B cell (primary cell): Measurements from ENCODE around the gene VWA7. TPM values are rescaled to one million over a fixed set of nuclear protein-coding genes. Genes with fewer than 3 reads are reported as not detected.

Experiments
- ATAC-seq: fragments of 200-7000 bp; cut with Tn5 transposase; one replicate; pipeline ENCODE4 v1.10.0; 2021; ENCODE audit warnings: low read depth, mild to moderate bottlenecking, moderate number of reproducible peaks, moderate library complexity
- CTCF ChIA-PET: fragments of 350-600 bp; sonication (Branson Sonifier 250); formaldehyde crosslinking; loops from one replicate; lab custom pipeline; 2021; ENCODE audit warnings: antibody characterized with exemption, inconsistent platforms; lab: Charles Lee
- POLR2A ChIA-PET: fragments of 350-600 bp; sonication (Branson Sonifier 250); formaldehyde crosslinking; loops from one replicate; lab custom pipeline; 2021; ENCODE audit warnings: antibody characterized with exemption; lab: Charles Lee
- DNase-seq: peaks from one replicate; pipeline ENCODE4 v3.0.0; 2013
- H2AFZ ChIP-seq: 2 replicates; pipeline ENCODE4 v1.6.1; 2012; ENCODE audit warnings: mild to moderate bottlenecking, low read depth, low read length; ENCODE audit not compliant: insufficient read depth, poor library complexity, severe bottlenecking
- H3K27ac ChIP-seq, 2 donors: 1 replicate in 1 of 2; 2 replicates in 1 of 2; pipeline ENCODE4 v1.5.1; 2012 to 2013; ENCODE audit warnings: low read length in 2 of 2, mild to moderate bottlenecking in 2 of 2, moderate library complexity in 1 of 2
- H3K27me3 ChIP-seq, 4 experiments: fragments of 200-600 bp in 1 of 4; sonication (generic) in 1 of 4; replicated peaks in 1 of 4; 1 replicate in 2 of 4; 2 replicates in 2 of 4; pipeline versions ENCODE4 v1.6.1 to v1.7.0; 2013 to 2016; ENCODE audit warnings: low read length in 3 of 4, mild to moderate bottlenecking in 2 of 4, mixed read lengths in 1 of 4, moderate library complexity in 1 of 4; ENCODE audit not compliant: insufficient read depth in 4 of 4, control insufficient read depth in 3 of 4; ENCODE audit errors: control extremely low read depth in 1 of 4
- H3K36me3 ChIP-seq, 2 experiments: replicated peaks in 1 of 2; 1 replicate in 1 of 2; 2 replicates in 1 of 2; pipeline versions ENCODE4 v1.6.1 to v1.7.1; 2013; ENCODE audit warnings: low read length in 1 of 2; ENCODE audit not compliant: insufficient read depth in 2 of 2, control insufficient read depth in 1 of 2; ENCODE audit errors: control extremely low read depth in 1 of 2, extremely low read depth in 1 of 2
- H3K4me1 ChIP-seq, 2 donors: fragments of 200-600 bp in 1 of 2; sonication (generic) in 1 of 2; 1 replicate in 1 of 2; 2 replicates in 1 of 2; pipeline versions ENCODE4 v1.5.1 to v1.6.1; 2013 to 2017; ENCODE audit warnings: low read length in 2 of 2; ENCODE audit not compliant: control insufficient read depth in 2 of 2, insufficient read depth in 2 of 2
- H3K4me2 ChIP-seq: replicated peaks from 2 replicates; pipeline ENCODE3; 2012; ENCODE audit warnings: mild to moderate bottlenecking, low read depth, low read length; ENCODE audit not compliant: poor library complexity, severe bottlenecking
- H3K4me3 ChIP-seq, 5 experiments: fragments of 200-600 bp in 1 of 5; sonication (generic) in 1 of 5; 1 replicate in 3 of 5; 2 replicates in 2 of 5; pipeline versions ENCODE4 v1.5.1 to v1.7.0; 2011 to 2016; ENCODE audit warnings: low read length in 4 of 5, mild to moderate bottlenecking in 4 of 5, low read depth in 2 of 5, control low read depth in 1 of 5, moderate library complexity in 1 of 5; ENCODE audit not compliant: insufficient read depth in 1 of 5; ENCODE audit errors: control extremely low read depth in 1 of 5, extremely low read depth in 1 of 5
- H3K79me2 ChIP-seq: fragments of 200-600 bp; sonication (generic); one replicate; pipeline ENCODE4 v1.6.0; 2016; ENCODE audit warnings: low read length; ENCODE audit not compliant: control insufficient read depth, insufficient read depth
- H3K9ac ChIP-seq: fragments of 200-600 bp; sonication (generic); 2 replicates; pipeline ENCODE4 v1.6.1; 2017; ENCODE audit warnings: mild to moderate bottlenecking, low read length, moderate library complexity
- H3K9me3 ChIP-seq, 3 donors: one replicate each; pipeline versions ENCODE4 v1.6.1 to v1.7.1; 2013; ENCODE audit warnings: low read length in 2 of 3; ENCODE audit not compliant: control insufficient read depth in 2 of 3, insufficient read depth in 1 of 3; ENCODE audit errors: control extremely low read depth in 1 of 3
- H4K20me1 ChIP-seq: 2 replicates; pipeline ENCODE4 v1.6.0; 2012; ENCODE audit warnings: mild to moderate bottlenecking, low read length; ENCODE audit not compliant: insufficient read depth, control insufficient read depth, poor library complexity, severe bottlenecking
- H3K27ac Mint-ChIP-seq: one replicate; pipeline ENCODE4 v1.8.0; 2021; ENCODE audit warnings: mixed read lengths
- H3K27me3 Mint-ChIP-seq: one replicate; pipeline ENCODE4 v1.8.0; 2021; ENCODE audit warnings: mixed read lengths
- H3K4me1 Mint-ChIP-seq: one replicate; pipeline ENCODE4 v1.8.0; 2021; ENCODE audit warnings: mixed read lengths
- H3K4me3 Mint-ChIP-seq: one replicate; pipeline ENCODE4 v1.8.0; 2021; ENCODE audit warnings: mixed read lengths
- H3K9me3 Mint-ChIP-seq: one replicate; pipeline ENCODE4 v1.8.0; 2022; ENCODE audit warnings: mixed read lengths; ENCODE audit not compliant: insufficient read depth
- EZH2 ChIP-seq: IDR thresholded peaks from 2 replicates; pipeline ENCODE4 v1.6.1; 2012; ENCODE audit warnings: borderline replicate concordance, low read depth, mild to moderate bottlenecking, moderate library complexity, low read length; ENCODE audit not compliant: insufficient read depth, poor library complexity, severe bottlenecking
- WGBS: methylation state at CpG from one replicate; pipeline ENCODE4 v1.1.5; 2013; ENCODE audit warnings: missing lambda C conversion rate; ENCODE audit not compliant: insufficient coverage; 5-methylcytosine and 5-hydroxymethylcytosine counted together
- intact Hi-C: fragments of 100-400 bp; cut with micrococcal nuclease; formaldehyde crosslinking; loops from one replicate; pipeline ENCODE4 v1.10.0; 2022
- polyA plus RNA-seq: library from polyadenylated mRNA; depleted of rRNA; stranded (reverse); fragments of >200 nt; gene quantifications from 2 replicates; pipeline ENCODE4 v1.2.3, GENCODE V29; 2012
- total RNA-seq, 2 donors: library from RNA; stranded (reverse); fragments of 120-200 nt in 1 of 2; gene quantifications; 1 replicate in 1 of 2; 2 replicates in 1 of 2; pipeline versions ENCODE4 v1.2.3 to v1.2.4, GENCODE V29; 2013 to 2022
- TF ChIP-seq, protein P1 (sequence below): fragments of 200-600 bp; IDR thresholded peaks from one replicate; pipeline ENCODE4 v1.8.0; 2022; ENCODE audit warnings: antibody characterized with exemption, mild to moderate bottlenecking

VWA7 gene
- total and polyA plus RNA-seq, 2 donors (not counting 1 experiment from before 2014, with no cell fraction given), result 5.2 to 6.0 TPM

DNA sequence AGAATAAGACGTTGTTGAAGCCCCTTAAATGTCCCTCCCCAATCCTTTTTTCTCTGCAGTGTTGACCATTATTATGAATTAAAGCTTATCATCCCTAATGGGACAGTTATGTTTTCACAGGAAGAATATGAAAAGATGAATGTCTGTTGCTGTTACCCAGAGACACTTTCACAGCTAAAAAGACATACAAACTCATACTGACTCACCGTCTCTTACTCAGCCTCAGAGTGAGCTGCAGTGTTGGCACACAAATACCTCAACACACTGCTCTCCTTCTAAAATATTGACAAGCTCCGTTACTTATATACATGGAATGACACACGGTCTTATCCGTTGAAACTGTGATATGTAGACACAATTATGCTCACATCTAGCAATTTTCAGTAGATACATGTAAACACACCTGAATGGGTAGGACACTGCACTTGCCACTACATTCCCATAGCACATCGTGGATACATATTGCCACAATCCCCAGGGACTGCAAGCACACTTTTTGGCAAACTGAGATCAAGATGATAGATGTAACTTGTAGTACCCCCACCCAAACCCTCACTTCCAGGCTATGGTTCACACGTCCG lies 24.3 kb downstream of the VWA7 start:
- no peaks in the 10 kb centered on the region for H3K4me1 ChIP-seq
- ChIA-PET CTCF (interaction anchor here (0.6 to 1.1 kb wide), 2 partner anchors 12 to 1868 kb away, joined by 3 read pairs; no protein-coding TSS in a partner anchor), POLR2A (interaction anchor here (0.6 to 1.1 kb wide), 3 partner anchors 12 to 30 kb away, joined by 3 to 8 read pairs (median 5); partner anchors contain the start of gene MPIG6B)
- H3K9me3 ChIP-seq, result no peaks in the 10 kb centered on the region
- DNase-seq (no peak), ATAC-seq (no peak)
- H2AFZ ChIP-seq, result no peak overlapping the region
- H3K36me3 ChIP-seq, result no peaks in the 10 kb centered on the region
- H3K4me2 ChIP-seq, result no peak overlapping the region
- intact Hi-C loops, result no loop called here
- no peaks in the 10 kb centered on the region for H3K79me2 ChIP-seq
- Mint-ChIP-seq H3K4me1 (no peaks in the 10 kb centered on the region), H3K27me3 (no peaks in the 10 kb centered on the region), H3K27ac (no peak overlapping the region), H3K9me3 (no peaks in the 10 kb centered on the region), H3K4me3 (no peak overlapping the region)
- H3K27ac ChIP-seq, result no peak overlapping the region
- no peaks in the 10 kb centered on the region for H3K27me3 ChIP-seq
- no peaks in the 10 kb centered on the region for H4K20me1 ChIP-seq
- no peak overlapping the region for H3K9ac ChIP-seq
- 90% methylated on average over 6 of the region's 8 CpGs for WGBS
- TF ChIP-seq, protein P1, sequence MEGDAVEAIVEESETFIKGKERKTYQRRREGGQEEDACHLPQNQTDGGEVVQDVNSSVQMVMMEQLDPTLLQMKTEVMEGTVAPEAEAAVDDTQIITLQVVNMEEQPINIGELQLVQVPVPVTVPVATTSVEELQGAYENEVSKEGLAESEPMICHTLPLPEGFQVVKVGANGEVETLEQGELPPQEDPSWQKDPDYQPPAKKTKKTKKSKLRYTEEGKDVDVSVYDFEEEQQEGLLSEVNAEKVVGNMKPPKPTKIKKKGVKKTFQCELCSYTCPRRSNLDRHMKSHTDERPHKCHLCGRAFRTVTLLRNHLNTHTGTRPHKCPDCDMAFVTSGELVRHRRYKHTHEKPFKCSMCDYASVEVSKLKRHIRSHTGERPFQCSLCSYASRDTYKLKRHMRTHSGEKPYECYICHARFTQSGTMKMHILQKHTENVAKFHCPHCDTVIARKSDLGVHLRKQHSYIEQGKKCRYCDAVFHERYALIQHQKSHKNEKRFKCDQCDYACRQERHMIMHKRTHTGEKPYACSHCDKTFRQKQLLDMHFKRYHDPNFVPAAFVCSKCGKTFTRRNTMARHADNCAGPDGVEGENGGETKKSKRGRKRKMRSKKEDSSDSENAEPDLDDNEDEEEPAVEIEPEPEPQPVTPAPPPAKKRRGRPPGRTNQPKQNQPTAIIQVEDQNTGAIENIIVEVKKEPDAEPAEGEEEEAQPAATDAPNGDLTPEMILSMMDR, result no peak
- no peak for TF ChIP-seq EZH2
- H3K4me3 ChIP-seq, result no peak overlapping the region

DNA sequence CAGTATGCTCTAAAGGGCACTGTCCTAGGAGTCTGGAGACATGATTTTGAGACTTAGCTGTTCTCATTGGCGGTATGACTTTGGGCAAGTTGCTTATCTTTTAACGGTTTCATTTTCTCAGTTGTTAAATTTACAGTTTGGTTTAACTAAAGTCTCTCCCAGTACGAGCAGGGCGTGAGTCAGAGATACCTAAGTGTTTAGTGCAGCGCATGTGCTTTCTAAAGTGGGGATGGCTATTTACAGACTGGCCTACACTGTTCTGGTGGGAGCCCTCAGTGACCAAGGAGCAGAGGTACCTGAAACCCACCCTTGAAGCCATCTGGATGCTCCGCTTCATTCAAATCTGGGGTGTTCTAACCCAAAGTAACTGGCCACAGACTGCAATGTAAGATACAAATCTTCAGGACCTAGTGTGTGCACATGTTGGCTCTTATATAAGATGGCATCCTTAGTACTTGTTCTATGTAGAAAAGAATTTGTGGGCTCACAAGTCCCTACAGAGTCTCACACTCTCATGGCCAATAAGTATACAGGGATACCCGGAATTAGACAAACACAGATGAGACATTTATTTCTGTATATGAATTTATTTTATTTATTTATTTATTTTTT lies 26.6 kb downstream of the VWA7 start:
- H3K4me3 ChIP-seq, result no peak overlapping the region
- no peaks in the 10 kb centered on the region for H3K4me1 ChIP-seq
- peaks cover 0 to 4% of the 10 kb centered on the region in 2 experiments for H3K36me3 ChIP-seq
- H3K27me3 Mint-ChIP-seq, result no peaks in the 10 kb centered on the region
- no peak overlapping the region for H3K4me3 Mint-ChIP-seq
- no peak overlapping the region for H3K27ac ChIP-seq
- no peak for DNase-seq
- no peak overlapping the region for H3K27ac Mint-ChIP-seq
- H3K4me1 Mint-ChIP-seq, result no peaks in the 10 kb centered on the region
- H3K9ac ChIP-seq, result no peak overlapping the region
- intact Hi-C loops, result no loop called here
- H3K79me2 ChIP-seq, result no peaks in the 10 kb centered on the region
- ChIA-PET POLR2A (no interaction called here), CTCF (interaction anchor here (1.0 to 2.0 kb wide), 2 partner anchors 21 to 80 kb away, joined by 3 to 4 read pairs; partner anchors contain the start of gene DDAH2)
- 100% methylated on average over 5 of the region's 7 CpGs for WGBS
- H3K4me2 ChIP-seq, result no peak overlapping the region
- H3K27me3 ChIP-seq, result no peaks in the 10 kb centered on the region
- no peaks in the 10 kb centered on the region for H3K9me3 Mint-ChIP-seq
- no peak overlapping the region for H2AFZ ChIP-seq
- H4K20me1 ChIP-seq, result no peaks in the 10 kb centered on the region
- no peak for TF ChIP-seq EZH2
- TF ChIP-seq, protein P1, result no peak
- no peak for ATAC-seq
- no peaks in the 10 kb centered on the region for H3K9me3 ChIP-seq
